Glutamatergic neuron (in vitro differentiated cells): ENCODE results near the gene FAM83G. TPM values are rescaled to one million over a fixed set of nuclear protein-coding genes. Genes with fewer than 3 reads are reported as not detected.
"Not testable (repeated sequence)": the region's sequence is repeated elsewhere in the genome, so short reads cannot be mapped to it uniquely, and the experiment has no call there.

Source experiments
- DNase-seq: peaks from one replicate; pipeline ENCODE4 v3.0.0; 2022
- H3K27ac Mint-ChIP-seq: one replicate; pipeline ENCODE4 v1.8.0; 2020; ENCODE audit warnings: mild to moderate bottlenecking, mixed read lengths, inconsistent platforms; ENCODE audit not compliant: unreplicated experiment
- H3K27me3 Mint-ChIP-seq: one replicate; pipeline ENCODE4 v1.8.0; 2020; ENCODE audit warnings: mild to moderate bottlenecking, moderate library complexity, mixed read lengths, inconsistent platforms; ENCODE audit not compliant: unreplicated experiment
- H3K36me3 Mint-ChIP-seq: one replicate; pipeline ENCODE4 v1.8.0; 2020; ENCODE audit warnings: mild to moderate bottlenecking, mixed read lengths, inconsistent platforms; ENCODE audit not compliant: unreplicated experiment
- H3K4me1 Mint-ChIP-seq: one replicate; pipeline ENCODE4 v1.8.0; 2020; ENCODE audit warnings: mild to moderate bottlenecking, low read depth, mixed read lengths, inconsistent platforms; ENCODE audit not compliant: unreplicated experiment
- H3K4me3 Mint-ChIP-seq: one replicate; pipeline ENCODE4 v1.8.0; 2020; ENCODE audit warnings: mild to moderate bottlenecking, mixed read lengths, inconsistent platforms; ENCODE audit not compliant: unreplicated experiment
- H3K9me3 Mint-ChIP-seq: one replicate; pipeline ENCODE4 v1.8.0; 2020; ENCODE audit warnings: mild to moderate bottlenecking, moderate library complexity, mixed read lengths, inconsistent platforms; ENCODE audit not compliant: unreplicated experiment
- total RNA-seq: library from RNA; stranded (reverse); fragmentation: NEBNext Ultra II Directional; extraction: Animal tissue kit (Norgen Biotek cat#: 25700); gene quantifications from one replicate; pipeline ENCODE4 v1.2.1, GENCODE V29; 2021; ENCODE audit not compliant: unreplicated experiment
- TF ChIP-seq, protein P1 (sequence below): fragments of 200-600 bp; sonication (generic); IDR thresholded peaks from one replicate; pipeline ENCODE4 v1.5.0; 2021; ENCODE audit not compliant: partially characterized antibody, unreplicated experiment

FAM83G gene
- total RNA-seq, 1 donor from 2014 or later: 2.0 TPM

DNA sequence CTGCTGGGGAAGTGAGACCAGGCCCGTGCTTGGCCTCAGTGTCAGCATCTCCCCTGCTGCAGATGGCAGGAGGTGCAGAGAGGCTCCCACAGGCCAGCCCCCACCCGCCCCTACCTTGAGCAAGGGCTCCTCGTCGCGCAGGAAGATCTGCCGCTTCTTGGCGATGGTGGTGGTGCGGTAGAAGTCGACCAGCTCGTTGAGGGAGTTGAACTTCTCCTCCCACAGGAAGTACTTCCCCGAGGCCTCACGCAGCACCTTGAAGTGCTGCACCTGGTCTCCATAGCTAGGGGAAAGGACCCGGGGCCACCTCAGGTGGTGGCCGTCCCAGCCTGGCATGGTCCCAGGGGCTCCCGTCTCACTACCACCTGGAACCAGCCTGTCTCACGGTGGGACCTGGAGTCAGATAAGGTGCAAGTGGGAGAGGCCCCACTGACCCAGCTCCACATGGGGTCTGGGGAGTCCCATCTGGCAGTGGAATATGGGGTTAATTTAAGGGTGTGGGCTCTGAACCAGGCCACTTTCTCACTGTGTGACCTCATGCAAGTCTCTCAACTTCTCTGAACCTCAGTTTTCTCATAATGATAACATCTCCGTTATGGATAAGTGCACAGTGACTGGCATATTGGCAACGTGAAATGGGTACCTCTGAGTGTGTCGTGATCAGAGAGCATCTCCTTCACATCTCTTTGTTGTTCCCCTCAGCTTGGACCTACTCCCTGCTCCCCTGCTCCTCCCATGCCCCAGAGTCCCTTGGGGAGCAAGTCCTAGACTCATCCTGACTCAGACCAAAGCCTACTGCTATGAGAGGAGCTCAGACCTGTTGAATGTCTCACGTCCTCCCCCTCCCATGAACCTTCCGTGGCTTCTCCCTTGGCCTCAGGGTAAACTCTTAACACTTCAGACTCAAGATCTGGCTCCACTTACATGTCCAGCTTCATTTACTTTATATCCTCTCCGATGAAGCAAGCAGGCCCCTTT, 19.8 kb upstream of the FAM83G start:
- Mint-ChIP-seq H3K36me3 (no peaks in the 10 kb centered on the region), H3K4me1 (peaks cover 2% of the 10 kb centered on the region), H3K9me3 (peaks cover 5% of the 10 kb centered on the region), H3K4me3 (no peak overlapping the region), H3K27ac (no peak overlapping the region), H3K27me3 (peaks cover 5% of the 10 kb centered on the region)
- DNase-seq: peak; percentile 13
- TF ChIP-seq, protein P1, sequence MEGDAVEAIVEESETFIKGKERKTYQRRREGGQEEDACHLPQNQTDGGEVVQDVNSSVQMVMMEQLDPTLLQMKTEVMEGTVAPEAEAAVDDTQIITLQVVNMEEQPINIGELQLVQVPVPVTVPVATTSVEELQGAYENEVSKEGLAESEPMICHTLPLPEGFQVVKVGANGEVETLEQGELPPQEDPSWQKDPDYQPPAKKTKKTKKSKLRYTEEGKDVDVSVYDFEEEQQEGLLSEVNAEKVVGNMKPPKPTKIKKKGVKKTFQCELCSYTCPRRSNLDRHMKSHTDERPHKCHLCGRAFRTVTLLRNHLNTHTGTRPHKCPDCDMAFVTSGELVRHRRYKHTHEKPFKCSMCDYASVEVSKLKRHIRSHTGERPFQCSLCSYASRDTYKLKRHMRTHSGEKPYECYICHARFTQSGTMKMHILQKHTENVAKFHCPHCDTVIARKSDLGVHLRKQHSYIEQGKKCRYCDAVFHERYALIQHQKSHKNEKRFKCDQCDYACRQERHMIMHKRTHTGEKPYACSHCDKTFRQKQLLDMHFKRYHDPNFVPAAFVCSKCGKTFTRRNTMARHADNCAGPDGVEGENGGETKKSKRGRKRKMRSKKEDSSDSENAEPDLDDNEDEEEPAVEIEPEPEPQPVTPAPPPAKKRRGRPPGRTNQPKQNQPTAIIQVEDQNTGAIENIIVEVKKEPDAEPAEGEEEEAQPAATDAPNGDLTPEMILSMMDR: no peak

DNA sequence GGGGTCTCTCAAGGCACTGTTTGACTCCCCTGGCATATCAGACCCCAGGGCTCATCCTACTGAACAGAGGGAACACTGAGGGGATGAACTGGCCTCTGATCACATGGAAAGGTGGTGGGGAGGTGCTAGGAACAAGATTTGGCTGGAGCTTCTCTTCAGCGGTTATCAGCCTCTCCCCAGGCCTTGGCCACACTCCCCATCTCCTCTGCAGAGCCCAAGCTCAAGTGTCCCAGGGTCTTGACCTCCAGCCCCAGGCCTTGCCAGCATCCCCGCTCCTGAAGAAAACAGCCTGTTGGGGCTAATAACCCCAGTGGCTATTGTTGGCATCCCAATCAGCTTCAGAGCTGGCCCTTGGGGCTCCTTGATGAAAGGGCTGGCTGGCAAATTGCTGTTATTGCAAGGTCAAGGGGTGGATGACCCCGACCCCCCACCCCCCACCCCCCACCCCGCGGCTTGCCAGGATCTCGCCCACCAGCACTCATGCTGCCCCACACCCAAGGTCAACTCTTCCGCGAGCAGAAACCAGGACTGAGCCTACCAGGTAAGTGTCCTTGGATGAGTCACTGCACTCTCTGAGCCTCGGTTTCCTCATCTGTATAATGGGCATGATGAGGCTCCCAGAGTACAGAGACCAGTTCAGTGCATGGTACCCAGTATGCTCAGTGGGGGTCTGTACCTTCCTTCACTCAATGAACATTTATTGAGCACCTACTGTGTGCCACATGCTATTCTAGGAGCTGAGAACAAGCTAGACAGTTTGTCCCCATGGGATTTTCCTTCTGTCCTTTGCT, 18.8 kb upstream of the FAM83G start:
- DNase-seq: peak; percentile 6
- peaks cover 6% of the 10 kb centered on the region for H3K4me1 Mint-ChIP-seq
- TF ChIP-seq, protein P1: no peak
- no peak overlapping the region for H3K27ac Mint-ChIP-seq
- peaks cover 5% of the 10 kb centered on the region for H3K9me3 Mint-ChIP-seq
- H3K27me3 Mint-ChIP-seq: peaks cover 5% of the 10 kb centered on the region
- no peak overlapping the region for H3K4me3 Mint-ChIP-seq
- no peaks in the 10 kb centered on the region for H3K36me3 Mint-ChIP-seq

DNA sequence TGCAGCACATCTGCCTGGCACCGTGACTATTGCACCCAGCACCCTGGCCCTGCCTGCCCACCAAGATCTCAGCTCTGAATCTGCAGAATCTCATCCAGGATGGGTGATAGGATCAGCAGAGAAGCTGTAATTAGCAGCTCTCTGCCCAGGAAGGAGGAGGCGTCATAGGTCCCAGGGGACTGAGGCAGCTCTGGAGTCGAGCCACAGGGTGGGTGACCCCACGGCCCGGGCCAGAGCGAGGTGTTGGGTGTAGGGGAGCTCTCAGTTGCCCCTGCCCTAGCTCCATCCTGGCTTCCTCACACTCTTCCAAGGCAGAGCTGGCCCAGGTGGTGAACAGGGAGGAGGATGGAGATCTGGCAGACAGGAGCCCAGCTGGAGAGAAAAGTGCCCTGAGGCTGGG, 18.2 kb upstream of the FAM83G start:
- Mint-ChIP-seq H3K27ac (peak overlapping the region; percentile 48), H3K4me3 (no peak overlapping the region), H3K36me3 (no peaks in the 10 kb centered on the region), H3K9me3 (peaks cover 5% of the 10 kb centered on the region), H3K4me1 (peaks cover 6% of the 10 kb centered on the region), H3K27me3 (peaks cover 5% of the 10 kb centered on the region)
- TF ChIP-seq, protein P1: no peak
- DNase-seq: no peak

DNA sequence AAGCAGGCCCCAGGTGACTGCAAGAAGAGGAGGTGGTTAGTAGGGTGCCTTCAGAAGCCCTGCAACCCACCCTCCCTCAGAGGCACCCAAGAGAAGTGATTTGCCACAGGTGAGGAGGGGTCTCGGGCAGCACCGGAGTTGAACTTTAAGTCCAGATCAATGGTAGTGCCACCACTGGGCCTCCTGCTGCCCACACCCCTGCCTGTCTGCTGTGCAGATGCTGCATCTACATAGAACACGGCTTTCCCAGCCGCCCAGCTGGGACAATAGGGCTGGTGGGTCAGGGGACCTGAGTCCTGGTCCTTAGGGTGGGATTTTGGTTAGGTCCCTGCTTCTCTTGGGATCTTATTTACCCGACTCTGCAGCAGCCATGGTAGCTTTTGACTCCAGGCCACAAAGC, 17.6 kb upstream of the FAM83G start:
- Mint-ChIP-seq H3K4me1 (peaks cover 6% of the 10 kb centered on the region), H3K9me3 (peaks cover 5% of the 10 kb centered on the region), H3K27ac (no peak overlapping the region), H3K27me3 (peaks cover 5% of the 10 kb centered on the region), H3K36me3 (no peaks in the 10 kb centered on the region), H3K4me3 (no peak overlapping the region)
- DNase-seq: no peak
- TF ChIP-seq, protein P1: no peak

DNA sequence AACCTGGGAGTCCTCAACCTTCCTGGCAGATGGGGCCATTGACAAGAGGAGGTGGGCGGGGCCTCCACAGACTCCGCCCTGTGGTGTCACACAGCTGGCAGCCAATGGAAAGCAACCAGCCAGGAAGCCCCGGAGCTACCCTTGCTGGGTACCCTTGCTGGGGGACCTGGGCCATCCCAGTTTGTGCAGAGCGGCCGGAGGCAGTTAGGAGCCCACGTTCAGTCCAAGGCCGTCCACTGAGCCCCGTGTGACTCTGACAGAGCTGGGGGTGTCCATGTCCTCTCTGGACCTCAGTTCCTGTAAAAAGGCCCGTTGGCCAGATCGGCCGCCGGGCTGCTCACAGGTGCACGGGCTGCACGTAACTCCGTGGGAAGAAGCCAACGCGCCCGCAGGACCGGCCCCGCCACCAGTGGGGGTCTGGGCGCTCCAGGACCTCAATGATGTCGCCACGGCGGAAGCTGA, 17.1 kb upstream of the FAM83G start:
- TF ChIP-seq, protein P1: no peak
- DNase-seq: no peak
- Mint-ChIP-seq H3K27ac (no peak overlapping the region), H3K4me3 (no peak overlapping the region), H3K27me3 (peaks cover 8% of the 10 kb centered on the region), H3K9me3 (peaks cover 5% of the 10 kb centered on the region), H3K36me3 (no peaks in the 10 kb centered on the region), H3K4me1 (peaks cover 6% of the 10 kb centered on the region)

DNA sequence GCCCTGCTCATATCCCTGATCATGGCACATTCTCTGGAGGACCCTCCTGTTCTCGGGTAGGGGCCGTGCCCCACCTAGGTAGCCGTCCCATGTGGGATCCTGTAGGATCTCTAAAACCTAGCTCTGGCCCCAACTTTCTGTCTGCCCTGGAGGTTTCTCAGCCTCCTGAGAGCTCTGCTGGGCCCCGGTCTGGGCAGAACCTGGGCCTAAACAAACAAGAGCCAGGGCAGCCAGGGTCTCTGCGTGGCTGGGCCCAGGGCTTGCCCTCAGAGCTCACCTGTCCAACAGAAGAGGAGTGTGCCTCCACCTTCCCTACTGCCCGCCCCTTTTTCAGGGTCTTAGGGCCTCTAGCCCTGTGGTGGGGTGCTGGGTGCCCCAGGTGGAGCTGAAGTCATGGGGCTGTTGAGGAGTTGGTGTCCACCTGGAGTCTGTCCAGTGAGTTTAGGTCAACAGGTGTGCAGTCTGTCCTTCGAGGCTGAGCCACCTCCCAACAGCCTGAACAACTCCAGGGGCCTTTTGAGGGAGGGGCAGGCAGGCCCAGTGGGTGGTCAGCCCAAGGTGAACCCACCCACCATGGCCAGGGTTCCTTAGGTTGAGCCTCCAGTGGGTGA, 16.6 kb upstream of the FAM83G start:
- H3K9me3 Mint-ChIP-seq, H3K27ac Mint-ChIP-seq, H3K27me3 Mint-ChIP-seq, H3K4me1 Mint-ChIP-seq, DNase-seq, H3K36me3 Mint-ChIP-seq, H3K4me3 Mint-ChIP-seq: not testable (repeated sequence)
